MM.1S (cell line): ENCODE results near the gene LYZL4.

ENCODE experiments used
- DNase-seq: peaks from one replicate; pipeline ENCODE4 v3.0.0-alpha.2; 2015
- H2AFZ ChIP-seq: fragments of 300-600 bp; sonication (generic); 2 replicates; pipeline ENCODE4 v1.6.0; 2016; ENCODE audit warnings: antibody characterized with exemption, low read length
- H3F3A ChIP-seq: fragments of 300-600 bp; sonication (generic); 2 replicates; pipeline ENCODE4 v1.6.1; 2016; ENCODE audit warnings: mild to moderate bottlenecking, antibody characterized with exemption, low read length, moderate library complexity, mixed read lengths; ENCODE audit not compliant: insufficient read depth
- H3K27ac ChIP-seq: fragments of 300-600 bp; sonication (generic); 2 replicates; pipeline ENCODE4 v1.5.1; 2016; ENCODE audit warnings: mild to moderate bottlenecking, low read length
- H3K27me3 ChIP-seq: fragments of 300-600 bp; sonication (generic); replicated peaks from 2 replicates; pipeline ENCODE4 v1.6.0; 2016; ENCODE audit warnings: low read length; ENCODE audit not compliant: insufficient read depth
- H3K36me3 ChIP-seq: fragments of 300-600 bp; sonication (generic); replicated peaks from 2 replicates; pipeline ENCODE4 v1.6.1; 2016; ENCODE audit warnings: mild to moderate bottlenecking, low read length, mixed read lengths; ENCODE audit not compliant: insufficient read depth
- H3K4me1 ChIP-seq: fragments of 300-600 bp; sonication (generic); 2 replicates; pipeline ENCODE4 v1.6.1; 2016; ENCODE audit warnings: low read length, mixed read lengths
- H3K4me2 ChIP-seq: fragments of 300-600 bp; sonication (generic); 2 replicates; pipeline ENCODE4 v1.6.0; 2016; ENCODE audit warnings: low read depth, low read length
- H3K4me3 ChIP-seq: fragments of 300-600 bp; sonication (generic); 2 replicates; pipeline ENCODE4 v1.5.1; 2016; ENCODE audit warnings: low read length, mixed read lengths
- H3K79me2 ChIP-seq: fragments of 300-600 bp; sonication (generic); 2 replicates; pipeline ENCODE4 v1.6.1; 2016; ENCODE audit warnings: mixed run types, low read length, mixed read lengths
- H3K9ac ChIP-seq: fragments of 300-600 bp; sonication (generic); 2 replicates; pipeline ENCODE4 v1.6.1; 2016; ENCODE audit warnings: low read length, mixed read lengths
- H3K9me2 ChIP-seq: fragments of 300-600 bp; sonication (generic); replicated peaks from 2 replicates; pipeline ENCODE4 v1.6.1; 2016; ENCODE audit warnings: mild to moderate bottlenecking, low read length, mixed read lengths; ENCODE audit not compliant: insufficient read depth
- H3K9me3 ChIP-seq: fragments of 300-600 bp; sonication (generic); replicated peaks from 2 replicates; pipeline ENCODE4 v1.6.1; 2016; ENCODE audit warnings: mild to moderate bottlenecking, low read length, mixed read lengths; ENCODE audit not compliant: insufficient read depth
- H4K20me1 ChIP-seq: fragments of 300-600 bp; sonication (generic); 2 replicates; pipeline ENCODE4 v1.6.1; 2016; ENCODE audit warnings: mild to moderate bottlenecking, low read length, moderate library complexity, mixed read lengths; ENCODE audit not compliant: insufficient read depth
- EZH2 ChIP-seq: fragments of 300-600 bp; sonication (generic); optimal IDR thresholded peaks from 2 replicates; pipeline ENCODE3; 2017; ENCODE audit warnings: low read depth, mild to moderate bottlenecking, antibody characterized with exemption, low read length, mixed read lengths
- EZH2phosphoT487 ChIP-seq: fragments of 300-600 bp; sonication (generic); IDR thresholded peaks from 2 replicates; pipeline ENCODE4 v1.6.1; 2018; ENCODE audit warnings: antibody characterized with exemption, low read length
- TF ChIP-seq, protein P1 (sequence below): fragments of 300-600 bp; sonication (generic); IDR thresholded peaks from 2 replicates; pipeline ENCODE4 v1.5.1; 2016; ENCODE audit warnings: antibody characterized with exemption, low read length, mixed read lengths

LYZL4 gene

DNA sequence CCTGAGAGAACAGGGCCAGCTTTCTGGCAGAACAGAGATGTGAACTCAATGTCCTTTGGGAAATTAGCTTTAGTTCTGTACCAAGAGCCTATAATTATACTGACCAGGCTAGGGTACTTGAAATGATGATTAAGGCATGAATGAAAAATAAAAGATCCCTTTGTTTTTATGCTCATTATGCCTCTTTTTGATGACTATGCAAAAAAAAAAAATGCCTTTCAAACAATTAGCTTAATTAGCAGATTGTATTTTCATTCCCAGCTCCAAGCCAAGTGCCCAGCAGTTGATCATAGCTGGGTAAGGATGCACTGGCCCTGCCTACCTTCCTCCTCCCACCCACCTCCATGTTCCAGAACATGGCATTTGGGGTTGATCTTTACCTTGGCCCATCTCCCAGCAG, 56.8 kb downstream of the LYZL4 start:
- no peaks in the 10 kb centered on the region for H3K27me3 ChIP-seq
- DNase-seq = no peak
- H3K79me2 ChIP-seq = no peaks in the 10 kb centered on the region
- no peaks in the 10 kb centered on the region for H3K9me3 ChIP-seq
- H3K4me2 ChIP-seq = no peak overlapping the region
- H3K4me1 ChIP-seq = no peaks in the 10 kb centered on the region
- TF ChIP-seq EZH2phosphoT487 = no peak
- no peak overlapping the region for H3K9ac ChIP-seq
- H3K27ac ChIP-seq = no peak overlapping the region
- H3K4me3 ChIP-seq = no peak overlapping the region
- no peak overlapping the region for H2AFZ ChIP-seq
- H4K20me1 ChIP-seq = no peaks in the 10 kb centered on the region
- H3F3A ChIP-seq = no peaks in the 10 kb centered on the region
- H3K9me2 ChIP-seq = no peaks in the 10 kb centered on the region
- H3K36me3 ChIP-seq = no peaks in the 10 kb centered on the region

DNA sequence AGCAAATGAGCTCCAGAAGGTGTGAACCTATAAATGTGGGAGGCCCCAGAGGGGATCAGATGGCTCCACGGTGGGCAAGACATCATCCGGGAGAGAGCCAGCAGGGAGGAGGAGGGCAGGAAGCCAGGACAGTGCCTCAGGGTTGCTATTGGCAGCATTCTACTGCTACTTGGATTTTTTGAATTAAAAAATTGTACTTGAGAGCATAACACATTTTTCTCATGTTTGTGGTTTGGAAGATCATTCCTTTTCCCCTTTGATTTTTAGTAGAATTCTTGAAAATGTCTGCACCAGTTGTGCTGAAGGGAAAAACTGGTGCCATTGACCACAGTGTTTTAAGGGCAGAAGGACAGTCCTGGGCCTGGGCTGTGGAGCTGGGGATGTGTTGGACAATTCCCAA, 59.2 kb downstream of the LYZL4 start:
- Histone ChIP-seq H3K4me1 (no peaks in the 10 kb centered on the region), H4K20me1 (no peaks in the 10 kb centered on the region), H3K27me3 (no peaks in the 10 kb centered on the region), H3F3A (no peaks in the 10 kb centered on the region), H3K79me2 (no peaks in the 10 kb centered on the region), H3K9ac (no peak overlapping the region), H3K9me2 (no peaks in the 10 kb centered on the region), H2AFZ (no peak overlapping the region), H3K9me3 (no peaks in the 10 kb centered on the region), H3K36me3 (no peaks in the 10 kb centered on the region), H3K27ac (no peak overlapping the region), H3K4me3 (no peak overlapping the region), H3K4me2 (no peak overlapping the region)
- no peak for TF ChIP-seq EZH2phosphoT487
- TF ChIP-seq EZH2 = no peak
- TF ChIP-seq, protein P1, sequence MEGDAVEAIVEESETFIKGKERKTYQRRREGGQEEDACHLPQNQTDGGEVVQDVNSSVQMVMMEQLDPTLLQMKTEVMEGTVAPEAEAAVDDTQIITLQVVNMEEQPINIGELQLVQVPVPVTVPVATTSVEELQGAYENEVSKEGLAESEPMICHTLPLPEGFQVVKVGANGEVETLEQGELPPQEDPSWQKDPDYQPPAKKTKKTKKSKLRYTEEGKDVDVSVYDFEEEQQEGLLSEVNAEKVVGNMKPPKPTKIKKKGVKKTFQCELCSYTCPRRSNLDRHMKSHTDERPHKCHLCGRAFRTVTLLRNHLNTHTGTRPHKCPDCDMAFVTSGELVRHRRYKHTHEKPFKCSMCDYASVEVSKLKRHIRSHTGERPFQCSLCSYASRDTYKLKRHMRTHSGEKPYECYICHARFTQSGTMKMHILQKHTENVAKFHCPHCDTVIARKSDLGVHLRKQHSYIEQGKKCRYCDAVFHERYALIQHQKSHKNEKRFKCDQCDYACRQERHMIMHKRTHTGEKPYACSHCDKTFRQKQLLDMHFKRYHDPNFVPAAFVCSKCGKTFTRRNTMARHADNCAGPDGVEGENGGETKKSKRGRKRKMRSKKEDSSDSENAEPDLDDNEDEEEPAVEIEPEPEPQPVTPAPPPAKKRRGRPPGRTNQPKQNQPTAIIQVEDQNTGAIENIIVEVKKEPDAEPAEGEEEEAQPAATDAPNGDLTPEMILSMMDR = no peak
- no peak for DNase-seq

DNA sequence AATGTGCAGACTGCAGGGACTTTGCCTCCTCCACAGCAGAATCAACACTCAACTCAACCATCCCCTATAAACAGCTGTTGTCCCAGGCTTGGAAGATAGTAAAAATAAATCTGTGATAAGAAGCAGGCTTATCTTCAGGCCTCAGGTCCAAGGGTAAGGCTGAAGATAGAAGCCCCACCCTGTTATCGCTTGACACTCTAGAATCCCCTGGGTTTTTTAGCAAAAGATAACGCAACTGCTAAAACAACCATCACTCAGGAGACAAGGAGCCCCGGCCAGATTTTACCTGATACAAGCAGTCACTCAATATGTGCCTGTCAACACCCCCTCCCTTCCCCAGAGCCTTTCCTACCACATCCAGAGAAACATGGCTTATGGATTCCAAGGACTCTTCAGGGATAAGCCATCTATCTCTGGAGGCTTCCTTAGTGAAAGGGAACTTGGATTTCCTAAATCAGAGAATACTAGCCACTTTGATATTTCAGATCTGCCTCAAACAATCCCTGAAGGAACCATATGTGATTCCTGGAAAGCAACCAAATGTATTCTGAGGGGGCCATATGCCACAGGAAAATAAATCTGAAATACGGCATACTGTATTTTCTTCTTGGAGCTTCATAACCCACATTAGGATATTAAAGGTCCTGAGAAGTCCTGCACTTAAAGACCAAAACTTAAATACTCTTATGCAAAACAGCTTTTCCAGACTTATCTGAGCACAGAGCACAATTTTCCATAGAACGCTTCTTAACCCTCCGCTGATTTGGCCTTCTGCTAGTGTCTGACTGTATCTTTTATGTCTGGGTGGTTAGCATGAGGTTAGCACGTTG, 60.4 kb downstream of the LYZL4 start:
- Histone ChIP-seq H3K4me1 (no peaks in the 10 kb centered on the region), H3K4me3 (no peak overlapping the region), H3K9ac (no peak overlapping the region), H3F3A (no peaks in the 10 kb centered on the region), H3K9me2 (no peaks in the 10 kb centered on the region), H3K9me3 (no peaks in the 10 kb centered on the region), H3K79me2 (no peaks in the 10 kb centered on the region), H2AFZ (no peak overlapping the region), H4K20me1 (no peaks in the 10 kb centered on the region), H3K36me3 (no peaks in the 10 kb centered on the region), H3K4me2 (no peak overlapping the region), H3K27me3 (no peaks in the 10 kb centered on the region), H3K27ac (no peak overlapping the region)
- TF ChIP-seq EZH2 (no peak), EZH2phosphoT487 (no peak)
- TF ChIP-seq, protein P1 = no peak
- no peak for DNase-seq

DNA sequence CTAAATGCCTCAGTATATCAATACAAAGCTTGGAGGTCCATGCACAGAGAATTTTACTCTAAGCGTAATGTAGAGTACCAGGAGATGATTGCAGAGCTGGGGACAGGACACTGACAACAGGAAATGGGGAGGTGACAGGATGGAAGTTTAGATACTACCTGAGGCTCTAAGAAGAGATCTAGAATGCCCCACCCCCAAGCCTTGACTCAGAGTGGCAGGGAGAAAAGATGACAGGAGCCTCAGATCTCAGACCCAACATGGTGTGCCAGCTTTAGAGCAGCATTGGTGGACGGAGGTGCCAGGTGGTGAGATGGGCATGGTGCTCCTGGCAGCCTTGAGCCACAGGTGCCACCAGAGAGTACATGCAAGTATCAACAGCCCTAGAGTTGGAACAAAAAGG, 62.5 kb downstream of the LYZL4 start:
- Histone ChIP-seq H3K9ac (no peak overlapping the region), H3K27ac (no peak overlapping the region), H3K9me2 (no peaks in the 10 kb centered on the region), H3K79me2 (no peaks in the 10 kb centered on the region), H3K4me1 (no peaks in the 10 kb centered on the region), H3K9me3 (no peaks in the 10 kb centered on the region), H3K4me3 (no peak overlapping the region), H3K36me3 (no peaks in the 10 kb centered on the region), H4K20me1 (no peaks in the 10 kb centered on the region), H3K27me3 (no peaks in the 10 kb centered on the region), H3K4me2 (no peak overlapping the region), H3F3A (no peaks in the 10 kb centered on the region), H2AFZ (no peak overlapping the region)
- no peak for TF ChIP-seq EZH2phosphoT487
- no peak for TF ChIP-seq EZH2
- DNase-seq = no peak
